AG04449 (cell line): ENCODE data around the gene CCDC24.

ENCODE experiments used
- CTCF ChIA-PET: fragments of 350-600 bp; formaldehyde crosslinking; extraction: SDS; loops from one replicate; lab custom pipeline; 2021; ENCODE audit warnings: antibody characterized with exemption; lab: Yijun Ruan, JAX
- POLR2A ChIA-PET: fragments of 400-600, 350-600 bp; formaldehyde crosslinking; extraction: SDS; loops from one replicate; lab custom pipeline; 2020; ENCODE audit warnings: antibody characterized with exemption, inconsistent platforms; lab: Yijun Ruan, JAX
- DNase-seq: peaks from one replicate; pipeline ENCODE4 v3.0.0-alpha.2; 2010; ENCODE audit warnings: low read depth, low spot score
- H3K4me3 ChIP-seq: 2 replicates; pipeline ENCODE4 v1.5.1; 2011; ENCODE audit warnings: low read depth, mild to moderate bottlenecking, control low read depth, low read length
- TF ChIP-seq, protein P1 (sequence below): IDR thresholded peaks from one replicate; pipeline ENCODE4 v1.5.1; 2011; ENCODE audit warnings: mild to moderate bottlenecking, moderate library complexity, low read length, control low read depth, inconsistent platforms; ENCODE audit not compliant: insufficient read depth; ENCODE audit errors: missing control alignments

Gene CCDC24

DNA sequence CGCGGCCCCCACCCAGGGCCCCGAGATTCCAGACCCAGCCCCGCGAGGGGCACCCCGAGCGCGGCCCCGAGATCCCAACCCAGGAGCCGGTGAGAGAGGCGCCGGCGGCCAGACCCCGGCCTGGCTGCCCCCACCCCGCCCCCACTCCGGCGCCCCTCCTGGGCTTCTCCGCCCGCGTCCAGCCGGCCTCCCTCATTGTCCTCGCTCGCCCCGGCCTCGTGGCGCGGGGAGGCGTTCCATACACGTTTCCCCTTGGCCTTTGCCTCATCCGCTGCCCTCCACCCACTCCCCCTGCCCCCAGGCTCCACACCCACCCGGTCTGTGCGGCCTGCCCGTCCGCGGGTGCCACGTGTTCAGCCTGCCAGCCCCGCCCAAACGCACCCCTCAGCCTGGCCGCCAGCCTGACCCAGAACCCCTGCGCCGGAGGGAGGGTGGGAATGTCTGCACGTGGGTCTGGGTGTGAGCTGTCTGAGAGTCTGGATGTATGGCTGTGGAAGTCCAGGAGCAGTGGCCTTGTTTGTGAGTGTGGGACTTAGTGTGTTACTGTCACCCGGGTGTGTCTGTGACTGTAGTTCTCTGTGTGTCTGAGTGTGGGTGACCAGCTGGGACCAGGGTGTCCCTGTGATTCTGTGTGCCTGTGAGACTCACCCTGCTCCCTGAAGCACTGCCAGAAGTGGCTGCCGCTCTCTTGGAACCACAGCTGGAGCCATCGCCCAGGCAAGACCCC, 11.7 kb upstream of the CCDC24 start:
- TF ChIP-seq, protein P1, sequence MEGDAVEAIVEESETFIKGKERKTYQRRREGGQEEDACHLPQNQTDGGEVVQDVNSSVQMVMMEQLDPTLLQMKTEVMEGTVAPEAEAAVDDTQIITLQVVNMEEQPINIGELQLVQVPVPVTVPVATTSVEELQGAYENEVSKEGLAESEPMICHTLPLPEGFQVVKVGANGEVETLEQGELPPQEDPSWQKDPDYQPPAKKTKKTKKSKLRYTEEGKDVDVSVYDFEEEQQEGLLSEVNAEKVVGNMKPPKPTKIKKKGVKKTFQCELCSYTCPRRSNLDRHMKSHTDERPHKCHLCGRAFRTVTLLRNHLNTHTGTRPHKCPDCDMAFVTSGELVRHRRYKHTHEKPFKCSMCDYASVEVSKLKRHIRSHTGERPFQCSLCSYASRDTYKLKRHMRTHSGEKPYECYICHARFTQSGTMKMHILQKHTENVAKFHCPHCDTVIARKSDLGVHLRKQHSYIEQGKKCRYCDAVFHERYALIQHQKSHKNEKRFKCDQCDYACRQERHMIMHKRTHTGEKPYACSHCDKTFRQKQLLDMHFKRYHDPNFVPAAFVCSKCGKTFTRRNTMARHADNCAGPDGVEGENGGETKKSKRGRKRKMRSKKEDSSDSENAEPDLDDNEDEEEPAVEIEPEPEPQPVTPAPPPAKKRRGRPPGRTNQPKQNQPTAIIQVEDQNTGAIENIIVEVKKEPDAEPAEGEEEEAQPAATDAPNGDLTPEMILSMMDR, result no peak
- no peak for DNase-seq
- peak overlapping the region; percentile 69 for H3K4me3 ChIP-seq
- POLR2A ChIA-PET, result interaction anchor here (0.9 to 1.2 kb wide), 2 partner anchors 11 to 69 kb away, joined by 3 to 5 read pairs; no protein-coding TSS in a partner anchor
- CTCF ChIA-PET, result interaction anchor here (1.3 kb wide), 1 partner anchor 216 kb away, joined by 6 read pairs; no protein-coding TSS in a partner anchor

DNA sequence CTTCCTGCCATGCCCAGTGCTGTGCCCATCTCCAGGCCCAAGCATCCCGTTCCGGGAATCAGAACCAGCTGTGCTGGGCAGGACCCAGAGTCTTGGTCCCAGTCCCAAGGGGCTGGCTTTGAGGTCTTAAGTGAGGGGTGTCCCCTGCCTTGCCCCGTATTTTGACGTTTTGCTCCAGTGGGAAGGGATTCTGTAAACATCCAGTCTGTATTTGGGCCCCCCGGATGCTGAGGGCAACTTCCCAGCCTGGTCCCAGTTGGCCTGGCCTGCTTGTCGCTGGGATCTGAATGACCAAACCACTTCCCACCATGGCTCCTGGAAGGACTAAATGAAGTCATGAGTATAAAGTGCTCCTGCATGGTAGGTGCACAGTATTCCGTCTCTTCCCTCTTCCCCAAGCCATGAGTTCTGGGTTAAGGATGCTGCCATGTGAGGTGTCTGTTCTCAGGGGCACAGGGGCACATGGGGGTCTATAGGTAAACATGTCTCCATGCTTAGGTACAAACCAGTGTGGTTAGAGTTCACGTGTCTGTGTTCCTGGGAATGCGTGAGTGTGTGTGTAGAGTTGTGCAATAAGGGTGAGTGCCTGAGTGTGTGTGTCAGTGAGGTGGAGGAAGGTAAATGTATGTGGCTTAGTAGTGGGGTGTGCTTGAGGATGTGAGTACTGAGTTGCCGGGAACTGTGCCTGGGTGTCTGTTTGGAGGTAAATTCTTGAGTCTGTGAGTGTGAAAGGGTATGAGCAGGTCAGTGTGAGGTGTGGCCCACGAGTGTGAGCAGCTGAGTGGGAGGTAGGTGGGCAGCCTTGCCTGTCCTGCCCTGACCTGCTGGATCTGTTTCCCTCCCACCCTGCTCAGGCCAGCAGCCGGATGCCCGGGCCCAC, 10.9 kb upstream of the CCDC24 start:
- TF ChIP-seq, protein P1, result no peak
- POLR2A ChIA-PET, result interaction anchor here (0.9 to 1.2 kb wide), 2 partner anchors 10 to 68 kb away, joined by 3 to 5 read pairs; no protein-coding TSS in a partner anchor
- CTCF ChIA-PET, result interaction anchor here (1.3 kb wide), 1 partner anchor 217 kb away, joined by 6 read pairs; no protein-coding TSS in a partner anchor

DNA sequence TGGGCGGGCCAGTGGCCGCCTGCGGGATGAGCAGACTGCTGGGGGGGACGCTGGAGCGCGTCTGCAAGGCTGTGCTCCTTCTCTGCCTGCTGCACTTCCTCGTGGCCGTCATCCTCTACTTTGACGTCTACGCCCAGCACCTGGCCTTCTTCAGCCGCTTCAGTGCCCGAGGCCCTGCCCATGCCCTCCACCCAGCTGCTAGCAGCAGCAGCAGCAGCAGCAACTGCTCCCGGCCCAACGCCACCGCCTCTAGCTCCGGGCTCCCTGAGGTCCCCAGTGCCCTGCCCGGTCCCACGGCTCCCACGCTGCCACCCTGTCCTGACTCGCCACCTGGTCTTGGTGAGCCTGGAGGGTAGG, 10.3 kb upstream of the CCDC24 start:
- TF ChIP-seq, protein P1, result no peak
- no peak for DNase-seq
- POLR2A ChIA-PET, result no interaction called here
- CTCF ChIA-PET, result interaction anchor here (1.0 kb wide), 1 partner anchor 25 kb away, joined by 3 read pairs; no protein-coding TSS in a partner anchor
- H3K4me3 ChIP-seq, result peak overlapping the region; percentile 69

More for the DNA sequence above, 10.9 kb upstream of the CCDC24 start:
- no peak for DNase-seq
- H3K4me3 ChIP-seq, result peak overlapping the region; percentile 69

DNA sequence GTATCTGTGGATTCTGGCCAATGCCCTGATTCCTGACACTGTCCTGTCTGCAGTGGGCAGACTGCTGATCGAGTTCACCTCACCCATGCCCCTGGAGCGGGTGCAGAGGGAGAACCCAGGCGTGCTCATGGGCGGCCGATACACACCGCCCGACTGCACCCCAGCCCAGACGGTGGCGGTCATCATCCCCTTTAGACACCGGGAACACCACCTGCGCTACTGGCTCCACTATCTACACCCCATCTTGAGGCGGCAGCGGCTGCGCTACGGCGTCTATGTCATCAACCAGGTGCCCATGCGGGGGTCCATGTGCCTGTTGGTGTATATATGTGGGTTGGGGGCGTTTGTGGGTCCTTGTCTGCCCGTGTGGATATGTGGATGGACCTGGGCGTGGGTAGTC, 9.8 kb upstream of the CCDC24 start:
- ChIA-PET POLR2A (no interaction called here), CTCF (interaction anchor here (1.0 kb wide), 1 partner anchor 24 kb away, joined by 3 read pairs; no protein-coding TSS in a partner anchor)
- no peak for DNase-seq
- TF ChIP-seq, protein P1, result no peak
- no peak overlapping the region for H3K4me3 ChIP-seq

DNA sequence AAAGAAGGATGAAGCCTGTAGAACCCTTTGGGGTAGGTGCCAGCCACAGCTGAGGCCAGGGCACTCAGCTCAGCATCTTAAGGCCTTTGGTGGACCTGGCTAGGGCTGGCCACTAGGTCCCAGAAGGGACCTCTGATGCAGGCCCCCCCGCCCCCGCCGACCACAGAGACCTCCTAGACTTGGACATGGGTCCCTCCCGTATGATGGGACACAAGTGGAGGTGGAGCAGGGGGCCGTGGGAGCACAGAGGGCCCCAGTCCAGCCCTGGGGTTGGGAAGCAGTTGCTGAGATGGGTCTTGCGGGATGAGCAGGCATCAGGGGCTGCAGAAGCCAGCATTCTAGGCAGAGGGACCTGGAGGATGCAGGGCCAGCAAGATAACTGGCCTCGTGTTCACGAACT, 9.2 kb upstream of the CCDC24 start:
- ChIA-PET POLR2A (no interaction called here), CTCF (interaction anchor here (1.0 kb wide), 1 partner anchor 24 kb away, joined by 3 read pairs; no protein-coding TSS in a partner anchor)
- H3K4me3 ChIP-seq, result no peak overlapping the region
- no peak for DNase-seq
- TF ChIP-seq, protein P1, result no peak
